SK-N-SH treated with all-trans-retinoic acid at 6 μM for 48 hours (cell line): ENCODE measurements around the gene SGO1.

Experiments used
- ATAC-seq: fragments of 200-7000 bp; cut with Tn5 transposase; 3 replicates; pipeline ENCODE4 v1.9.1; 2020; ENCODE audit warnings: mild to moderate bottlenecking, moderate library complexity
- ARNTL ChIP-seq: fragments of 450-650 bp; formaldehyde crosslinking; IDR thresholded peaks from 2 replicates; pipeline ENCODE4 v1.5.0; 2020; ENCODE audit warnings: low read depth, mild to moderate bottlenecking, moderate library complexity, borderline replicate concordance
- BACH2 ChIP-seq: fragments of 250-450 bp; sonication (Bioruptor Pico); IDR thresholded peaks from 2 replicates; pipeline ENCODE4 v1.9.0; 2021; ENCODE audit warnings: mild to moderate bottlenecking, borderline replicate concordance
- CREB5 ChIP-seq: fragments of 250-450 bp; sonication (Bioruptor Pico); IDR thresholded peaks from 2 replicates; pipeline ENCODE4 v1.5.1; 2020; ENCODE audit warnings: low read depth, mild to moderate bottlenecking, moderate library complexity
- CSDC2 ChIP-seq: fragments of 250-450 bp; sonication (Bioruptor Pico); IDR thresholded peaks from 2 replicates; pipeline ENCODE4 v1.5.0; 2020; ENCODE audit warnings: mild to moderate bottlenecking, moderate library complexity
- CSRNP3 ChIP-seq: fragments of 250-450 bp; sonication (Bioruptor Pico); IDR thresholded peaks from 2 replicates; pipeline ENCODE4 v1.5.1; 2021; ENCODE audit warnings: mild to moderate bottlenecking, moderate library complexity
- ESRRG ChIP-seq: fragments of 250-450 bp; sonication (Bioruptor Pico); IDR thresholded peaks from 2 replicates; pipeline ENCODE4 v1.6.1; 2021; ENCODE audit warnings: mild to moderate bottlenecking
- ISL1 ChIP-seq: fragments of 250-450 bp; sonication (Bioruptor Pico); IDR thresholded peaks from 2 replicates; pipeline ENCODE4 v2.1.2; 2022; ENCODE audit warnings: mild to moderate bottlenecking, moderate library complexity
- OSR1 ChIP-seq: fragments of 250-450 bp; sonication (Bioruptor Pico); IDR thresholded peaks from 2 replicates; pipeline ENCODE4 v1.8.0; 2022; ENCODE audit warnings: moderate library complexity, mild to moderate bottlenecking, inconsistent platforms
- PATZ1 ChIP-seq: fragments of 250-450 bp; sonication (Bioruptor Pico); IDR thresholded peaks from 2 replicates; pipeline ENCODE4 v1.8.0; 2020; ENCODE audit warnings: mild to moderate bottlenecking, moderate library complexity, borderline replicate concordance
- POU6F1 ChIP-seq: fragments of 250-450 bp; sonication (Bioruptor Pico); IDR thresholded peaks from 2 replicates; pipeline ENCODE4 v1.8.0; 2021; ENCODE audit warnings: low read depth, mild to moderate bottlenecking, moderate library complexity, borderline replicate concordance
- PPARA ChIP-seq: fragments of 250-450 bp; sonication (Bioruptor Pico); IDR thresholded peaks from 2 replicates; pipeline ENCODE4 v1.5.0; 2020; ENCODE audit warnings: mild to moderate bottlenecking, borderline replicate concordance
- RARB ChIP-seq: fragments of 250-450 bp; sonication (Bioruptor Pico); IDR thresholded peaks from 2 replicates; pipeline ENCODE4 v1.8.0; 2021; ENCODE audit warnings: mild to moderate bottlenecking, moderate library complexity
- SNAI2 ChIP-seq: fragments of 250-450 bp; sonication (Bioruptor Pico); IDR thresholded peaks from 2 replicates; pipeline ENCODE4 v1.5.0; 2020; ENCODE audit warnings: mild to moderate bottlenecking, moderate library complexity
- TCF4 ChIP-seq: fragments of 250-450 bp; sonication (Bioruptor Pico); IDR thresholded peaks from 2 replicates; pipeline ENCODE4 v1.8.0; 2021; ENCODE audit warnings: mild to moderate bottlenecking, moderate library complexity, borderline replicate concordance
- TOX ChIP-seq: fragments of 250-450 bp; sonication (Bioruptor Pico); IDR thresholded peaks from 2 replicates; pipeline ENCODE4 v1.8.0; 2021; ENCODE audit warnings: mild to moderate bottlenecking, moderate library complexity, borderline replicate concordance
- TSHZ2 ChIP-seq: fragments of 250-450 bp; sonication (Bioruptor Pico); IDR thresholded peaks from 2 replicates; pipeline ENCODE4 v1.5.0; 2020; ENCODE audit warnings: mild to moderate bottlenecking, moderate library complexity
- ZC3H10 ChIP-seq: fragments of 250-450 bp; sonication (Bioruptor Pico); IDR thresholded peaks from 2 replicates; pipeline ENCODE4 v1.5.1; 2021; ENCODE audit warnings: mild to moderate bottlenecking, moderate library complexity
- ZFP3 ChIP-seq: fragments of 250-450 bp; sonication (Bioruptor Pico); IDR thresholded peaks from 2 replicates; pipeline ENCODE4 v1.5.0; 2020; ENCODE audit warnings: mild to moderate bottlenecking, moderate library complexity
- ZFP30 ChIP-seq: fragments of 450-650 bp; formaldehyde crosslinking; IDR thresholded peaks from 2 replicates; pipeline ENCODE4 v1.5.0; 2022; ENCODE audit warnings: mild to moderate bottlenecking, moderate library complexity
- ZNF565 ChIP-seq: fragments of 450-650 bp; formaldehyde crosslinking; conservative IDR thresholded peaks from 2 replicates; pipeline ENCODE4 v1.5.0; 2020; ENCODE audit warnings: low read depth, mild to moderate bottlenecking, moderate library complexity
- ZNF70 ChIP-seq: fragments of 450-650 bp; formaldehyde crosslinking; IDR thresholded peaks from 2 replicates; pipeline ENCODE4 v1.5.0; 2020; ENCODE audit warnings: mild to moderate bottlenecking, moderate library complexity

SGO1 gene

GRCh38 chr3:20194793-20195460 lies 8.9 kb upstream of the SGO1 start:
- no peak for ATAC-seq
- no peak for TF ChIP-seq CSRNP3 (CRISPR knock-in tag)
- TF ChIP-seq ZNF565 (CRISPR knock-in tag) = no peak
- no peak for TF ChIP-seq ISL1 (CRISPR knock-in tag)

GRCh38 chr3:20190991-20191390 lies 5.0 kb upstream of the SGO1 start:
- TF ChIP-seq CSDC2 (no peak), TOX (no peak), RARB (CRISPR knock-in tag) (no peak), CSRNP3 (CRISPR knock-in tag) (no peak), ZFP30 (CRISPR knock-in tag) (no peak), PATZ1 (no peak), ZC3H10 (CRISPR knock-in tag) (no peak), SNAI2 (CRISPR knock-in tag) (no peak), ZFP3 (CRISPR knock-in tag) (no peak), ZNF70 (no peak), ARNTL (CRISPR knock-in tag) (no peak), ZNF565 (CRISPR knock-in tag) (no peak)
- ATAC-seq = no peak

- peak; percentile 5 for ATAC-seq
- TF ChIP-seq OSR1 = no peak
- TF ChIP-seq ZNF565 (CRISPR knock-in tag) = no peak
- TF ChIP-seq ESRRG (CRISPR knock-in tag) = no peak
- no peak for TF ChIP-seq TSHZ2
- no peak for TF ChIP-seq TOX
- TF ChIP-seq RARB (CRISPR knock-in tag) = no peak
- no peak for TF ChIP-seq ISL1 (CRISPR knock-in tag)
- no peak for TF ChIP-seq BACH2 (CRISPR knock-in tag)
- no peak for TF ChIP-seq SNAI2 (CRISPR knock-in tag)
- TF ChIP-seq CREB5 (CRISPR knock-in tag) = no peak
- no peak for TF ChIP-seq TCF4 (CRISPR knock-in tag)
- no peak for TF ChIP-seq PPARA (CRISPR knock-in tag)
Observed at GRCh38 chr3:20186600-20187004, 596 bp upstream of the SGO1 start.

- ATAC-seq = peak; percentile 56
- no peak for TF ChIP-seq OSR1
- no peak for TF ChIP-seq ZNF70
- no peak for TF ChIP-seq ZC3H10 (CRISPR knock-in tag)
- no peak for TF ChIP-seq POU6F1 (CRISPR knock-in tag)
- TF ChIP-seq ESRRG (CRISPR knock-in tag) = no peak
- TF ChIP-seq PATZ1 = no peak
- TF ChIP-seq TOX = no peak
Observed at GRCh38 chr3:20185331-20185678, 701 bp downstream of the SGO1 start.
